ENCODE data around the gene OSGIN1.

Gene OSGIN1

DNA sequence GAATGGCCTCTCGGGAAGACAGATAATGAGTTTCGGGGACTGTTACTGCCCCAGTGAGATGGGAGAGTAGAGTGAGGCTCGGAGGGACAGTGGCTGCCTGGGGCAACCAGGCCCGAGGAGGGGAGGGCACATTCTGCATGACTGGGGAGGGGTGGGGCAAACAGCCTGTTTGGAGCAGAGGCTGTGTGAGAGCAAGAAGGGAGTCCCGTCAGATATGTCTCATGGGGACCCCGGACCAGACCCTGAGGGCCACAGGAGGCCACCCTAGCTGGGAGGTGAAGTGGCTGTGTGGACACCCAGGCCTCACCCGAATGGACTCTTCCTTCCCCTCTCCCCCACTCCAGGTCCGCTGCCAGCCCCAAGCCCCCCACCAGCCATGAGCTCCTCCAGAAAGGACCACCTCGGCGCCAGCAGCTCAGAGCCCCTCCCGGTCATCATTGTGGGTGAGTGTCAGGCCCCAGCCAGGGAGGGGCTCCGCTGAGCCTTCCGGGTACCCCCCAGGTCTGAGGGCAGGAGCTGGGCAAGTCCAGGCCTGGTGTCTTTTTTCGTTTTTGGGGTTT is 4.3 kb downstream of the OSGIN1 start:
- DNase-seq (ENCODE audit: low spot score): no peak

DNA sequence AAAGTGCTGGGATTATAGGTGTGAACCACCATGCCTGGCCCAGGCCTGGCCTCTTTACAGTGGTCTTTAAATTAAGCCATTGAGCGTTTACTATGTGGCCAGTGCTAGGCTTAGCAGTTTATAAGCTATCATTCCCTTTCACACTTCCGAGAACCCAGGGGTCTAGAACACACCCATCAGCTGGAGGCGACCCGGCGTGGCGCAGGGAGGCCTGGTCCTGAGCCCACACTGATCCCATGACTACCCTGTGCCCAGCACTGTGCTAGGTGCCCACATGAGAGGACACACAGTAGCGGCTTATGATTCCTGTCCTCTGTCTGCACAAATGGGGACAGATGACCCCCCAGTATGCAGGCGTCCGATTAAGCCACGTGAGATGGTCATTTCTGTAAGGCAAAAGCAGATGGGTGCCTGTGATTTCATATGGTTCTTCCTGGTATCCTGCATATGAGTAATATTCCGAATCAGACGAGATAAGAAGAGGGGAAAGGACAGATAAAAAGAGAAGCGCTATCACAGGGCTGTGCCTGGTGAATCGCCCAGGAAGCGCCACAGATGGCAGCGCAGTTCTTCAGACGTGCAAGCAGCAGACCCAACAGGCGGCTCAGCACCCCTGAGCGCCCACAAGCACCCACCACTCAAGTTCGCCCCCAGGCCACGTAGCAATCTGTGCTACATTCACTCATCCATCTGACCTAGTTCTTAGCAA is 5.3 kb downstream of the OSGIN1 start:
- no peak for DNase-seq (ENCODE audit: low spot score)

DNA sequence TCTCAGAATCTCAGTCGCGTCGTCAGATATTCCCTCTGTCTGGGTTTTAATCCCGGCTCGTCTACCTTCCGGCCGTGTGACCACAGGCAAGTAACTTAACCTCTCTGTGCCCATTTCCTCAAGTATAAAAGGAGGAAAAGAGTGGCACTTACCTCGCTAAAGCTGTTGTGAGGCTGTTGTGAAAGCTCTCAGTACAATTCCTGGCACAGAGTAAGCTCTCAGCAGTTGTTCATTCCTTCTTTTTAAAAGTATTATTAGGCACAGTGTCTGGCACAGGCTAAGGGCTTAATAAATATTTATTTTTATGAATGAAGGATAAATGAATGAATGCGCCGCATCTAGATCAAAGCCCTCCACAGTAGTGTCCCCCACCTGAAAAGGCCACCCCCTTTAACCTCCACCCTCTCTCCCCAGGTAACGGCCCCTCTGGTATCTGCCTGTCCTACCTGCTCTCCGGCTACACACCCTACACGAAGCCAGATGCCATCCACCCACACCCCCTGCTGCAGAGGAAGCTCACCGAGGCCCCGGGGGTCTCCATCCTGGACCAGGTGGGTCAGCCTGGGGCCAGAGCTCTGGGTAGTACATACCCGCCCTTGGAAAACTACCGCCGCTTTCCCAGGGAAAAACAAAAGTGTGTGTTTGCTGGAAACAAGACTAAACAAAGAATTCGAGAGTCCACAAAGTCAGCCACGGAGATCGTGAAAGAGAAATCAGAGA is 6.0 kb downstream of the OSGIN1 start:
- no peak for DNase-seq (ENCODE audit: low spot score)

DNA sequence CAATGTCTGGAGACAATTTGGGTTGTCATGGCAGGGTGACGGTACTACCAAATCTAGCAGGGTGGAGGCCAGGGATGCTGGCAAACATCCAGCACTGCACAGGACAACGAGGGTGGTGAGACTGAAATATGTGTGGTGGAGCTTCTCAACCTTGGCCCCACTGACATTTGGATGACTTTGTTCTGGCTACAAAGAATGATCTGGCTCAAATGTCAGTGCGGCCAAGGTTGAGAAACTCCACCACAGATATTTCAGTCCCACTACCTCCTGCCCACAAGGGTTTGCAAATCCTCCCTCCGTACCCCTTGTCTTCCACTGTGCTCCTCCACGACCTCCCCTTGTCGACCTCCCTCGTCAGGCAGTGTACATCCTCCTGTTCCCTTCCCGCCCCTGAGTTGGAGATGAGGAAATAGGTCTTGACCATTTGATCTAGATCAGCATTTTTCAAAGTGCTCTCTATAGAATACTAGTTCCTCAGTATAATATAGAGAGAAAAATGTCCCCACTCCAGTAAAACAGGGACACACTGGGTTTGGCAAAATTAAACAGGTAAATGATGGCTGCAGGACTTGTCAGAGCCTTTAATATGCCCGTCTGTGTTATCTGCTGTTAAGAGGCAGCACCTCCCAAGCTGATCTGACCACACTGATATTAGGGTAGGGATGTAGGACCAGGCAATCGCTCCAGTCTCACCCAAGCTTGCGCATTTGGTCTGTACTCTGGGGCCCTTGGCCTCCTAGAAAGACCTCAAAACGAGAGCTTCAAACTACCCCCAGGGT is 6.8 kb downstream of the OSGIN1 start:
- no peak for DNase-seq (ENCODE audit: low spot score)

DNA sequence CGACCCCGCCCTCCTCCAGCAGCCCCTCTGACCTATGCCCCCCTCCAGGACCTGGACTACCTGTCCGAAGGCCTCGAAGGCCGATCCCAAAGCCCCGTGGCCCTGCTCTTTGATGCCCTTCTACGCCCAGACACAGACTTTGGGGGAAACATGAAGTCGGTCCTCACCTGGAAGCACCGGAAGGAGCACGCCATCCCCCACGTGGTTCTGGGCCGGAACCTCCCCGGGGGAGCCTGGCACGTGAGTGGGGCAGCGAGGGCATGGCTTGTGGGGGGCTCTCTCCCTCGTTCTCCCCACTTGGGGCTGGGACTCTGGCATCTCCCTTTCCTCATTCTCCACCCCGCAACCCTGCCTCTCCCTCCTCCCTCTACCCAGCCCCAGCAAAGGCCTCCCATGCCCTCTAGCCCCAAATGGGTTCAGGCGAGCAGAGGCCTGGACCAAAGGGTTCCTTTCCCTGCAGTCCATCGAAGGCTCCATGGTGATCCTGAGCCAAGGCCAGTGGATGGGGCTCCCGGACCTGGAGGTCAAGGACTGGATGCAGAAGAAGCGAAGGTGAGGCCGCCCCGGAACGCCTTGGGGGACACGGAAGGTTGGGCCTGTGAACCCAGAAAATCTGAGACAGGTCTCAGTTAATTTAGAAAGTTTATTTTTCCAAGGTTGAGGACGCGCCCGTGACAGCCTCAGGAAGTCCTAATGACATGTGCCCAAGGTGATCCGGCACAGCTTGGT is 7.6 kb downstream of the OSGIN1 start:
- no peak for DNase-seq (ENCODE audit: low spot score)

DNA sequence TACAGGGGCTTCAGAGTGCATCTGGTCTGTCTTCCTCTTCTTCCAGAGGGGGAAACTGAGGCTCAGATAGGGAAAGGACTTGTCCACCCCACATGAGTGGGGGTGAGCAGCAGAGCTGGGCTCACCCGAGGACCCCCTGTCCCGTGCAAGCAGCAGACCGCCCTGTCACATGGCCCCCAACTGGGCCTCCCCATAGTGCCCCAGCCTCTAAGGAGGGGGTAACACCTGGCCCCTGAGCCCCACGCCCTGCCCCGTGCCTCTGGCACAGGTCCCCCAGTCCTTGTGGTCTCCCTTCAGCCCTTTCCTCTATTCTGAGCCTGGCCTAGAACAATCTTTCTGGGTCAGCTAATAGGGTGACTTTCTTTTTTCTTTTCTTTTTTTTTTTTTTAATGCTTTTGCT is 8.6 kb downstream of the OSGIN1 start:
- DNase-seq (ENCODE audit: low spot score): no peak

DNA sequence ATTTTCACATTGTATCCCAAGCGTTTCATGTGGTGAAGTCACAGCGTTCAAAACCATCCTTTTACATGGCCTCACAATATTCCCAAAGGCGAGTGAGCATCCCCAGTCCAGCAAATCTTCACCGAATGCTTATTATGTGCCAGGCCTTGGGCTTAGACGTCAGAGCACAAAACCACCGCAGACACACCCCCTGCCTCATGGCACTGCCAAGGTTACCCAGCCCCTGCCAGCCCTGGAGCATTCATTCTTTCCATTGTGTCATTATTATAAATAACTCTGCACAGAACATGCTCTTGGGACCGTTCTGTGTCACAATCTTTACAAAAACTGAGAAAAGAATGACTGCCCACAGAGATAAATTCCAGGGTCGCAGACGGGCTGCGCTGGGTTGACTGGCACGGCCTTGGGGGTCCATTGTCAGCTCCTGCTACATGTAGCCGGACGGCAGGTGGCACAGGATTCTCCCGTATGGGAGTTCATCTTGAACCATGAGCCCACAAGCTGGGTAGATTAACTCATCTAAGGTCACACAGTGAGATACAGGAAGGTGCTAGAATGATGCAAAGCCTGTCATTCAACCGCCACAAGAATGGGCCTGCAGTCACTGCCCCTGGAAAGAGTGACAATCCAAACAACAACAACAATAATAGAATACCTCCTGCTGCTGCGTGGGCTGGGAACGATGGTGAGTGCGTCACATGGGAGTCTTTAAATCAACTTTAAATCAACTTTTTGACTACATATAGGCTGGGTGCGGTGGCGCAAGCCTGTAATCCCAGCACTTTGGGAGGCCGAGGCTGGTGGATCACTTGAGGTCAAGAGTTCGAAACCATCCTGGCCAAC is 10.5 kb downstream of the OSGIN1 start:
- DNase-seq (ENCODE audit: low spot score): no peak

DNA sequence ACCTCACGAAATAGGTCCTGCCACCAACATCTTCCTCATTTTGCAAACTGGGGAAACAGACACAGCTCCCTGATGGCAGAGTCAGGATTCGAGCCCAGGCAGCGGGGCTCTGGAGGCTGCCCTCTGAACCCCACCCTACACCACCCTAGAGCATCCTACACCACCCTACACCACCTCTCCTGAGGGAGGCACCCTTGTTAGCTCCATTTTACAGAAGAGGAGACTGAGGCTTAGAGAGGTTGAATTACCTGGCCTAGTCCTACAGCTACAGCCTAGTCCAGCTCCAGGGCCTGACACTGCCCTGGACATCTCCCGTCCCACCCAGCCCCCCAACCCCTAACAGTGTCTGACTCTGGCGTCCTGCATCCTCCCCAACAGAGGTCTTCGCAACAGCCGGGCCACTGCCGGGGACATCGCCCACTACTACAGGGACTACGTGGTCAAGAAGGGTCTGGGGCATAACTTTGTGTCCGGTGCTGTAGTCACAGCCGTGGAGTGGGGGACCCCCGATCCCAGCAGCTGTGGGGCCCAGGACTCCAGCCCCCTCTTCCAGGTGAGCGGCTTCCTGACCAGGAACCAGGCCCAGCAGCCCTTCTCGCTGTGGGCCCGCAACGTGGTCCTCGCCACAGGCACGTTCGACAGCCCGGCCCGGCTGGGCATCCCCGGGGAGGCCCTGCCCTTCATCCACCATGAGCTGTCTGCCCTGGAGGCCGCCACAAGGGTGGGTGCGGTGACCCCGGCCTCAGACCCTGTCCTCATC is 11.8 kb downstream of the OSGIN1 start:
- DNase-seq (ENCODE audit: low spot score): no peak

DNA sequence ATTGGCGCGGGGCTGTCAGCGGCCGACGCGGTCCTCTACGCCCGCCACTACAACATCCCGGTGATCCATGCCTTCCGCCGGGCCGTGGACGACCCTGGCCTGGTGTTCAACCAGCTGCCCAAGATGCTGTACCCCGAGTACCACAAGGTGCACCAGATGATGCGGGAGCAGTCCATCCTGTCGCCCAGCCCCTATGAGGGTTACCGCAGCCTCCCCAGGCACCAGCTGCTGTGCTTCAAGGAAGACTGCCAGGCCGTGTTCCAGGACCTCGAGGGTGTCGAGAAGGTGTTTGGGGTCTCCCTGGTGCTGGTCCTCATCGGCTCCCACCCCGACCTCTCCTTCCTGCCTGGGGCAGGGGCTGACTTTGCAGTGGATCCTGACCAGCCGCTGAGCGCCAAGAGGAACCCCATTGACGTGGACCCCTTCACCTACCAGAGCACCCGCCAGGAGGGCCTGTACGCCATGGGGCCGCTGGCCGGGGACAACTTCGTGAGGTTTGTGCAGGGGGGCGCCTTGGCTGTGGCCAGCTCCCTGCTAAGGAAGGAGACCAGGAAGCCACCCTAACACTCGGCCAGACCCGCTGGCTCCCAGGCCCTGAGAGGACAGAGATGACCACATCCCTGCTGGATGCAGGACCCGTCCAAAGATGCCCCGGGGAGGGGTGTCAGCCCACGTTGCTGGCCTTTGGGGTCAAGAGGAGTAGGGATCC is 12.6 kb downstream of the OSGIN1 start:
- no peak for DNase-seq (ENCODE audit: low spot score)

DNA sequence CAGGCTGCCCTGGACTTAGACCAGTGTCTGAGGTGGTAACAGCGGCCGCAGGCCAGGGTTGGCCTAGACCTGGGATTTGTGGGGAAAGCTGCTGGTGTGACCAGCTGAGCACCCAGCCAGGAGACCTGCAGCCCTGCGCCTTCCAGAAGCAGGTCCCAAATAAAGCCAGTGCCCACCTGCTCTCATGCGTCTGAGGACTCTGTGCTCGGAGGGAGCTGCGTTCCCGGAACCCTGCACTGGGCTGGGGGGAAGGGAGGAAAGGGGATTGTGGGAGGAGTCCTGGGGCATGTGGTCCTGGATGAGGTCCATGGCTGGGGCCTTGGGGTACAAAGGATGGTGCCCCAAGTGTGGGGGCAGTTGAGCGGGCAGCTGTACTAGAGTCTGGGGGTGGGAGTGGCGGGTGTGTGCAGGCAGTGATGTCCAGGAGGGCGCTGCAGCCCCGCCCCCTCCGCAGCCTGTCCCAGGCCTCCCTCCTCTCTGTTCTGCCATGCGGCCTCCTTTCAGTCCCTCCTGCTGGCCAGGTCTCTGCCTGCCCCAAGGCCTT is 13.2 kb downstream of the OSGIN1 start:
- no peak for DNase-seq (ENCODE audit: low spot score)

DNA sequence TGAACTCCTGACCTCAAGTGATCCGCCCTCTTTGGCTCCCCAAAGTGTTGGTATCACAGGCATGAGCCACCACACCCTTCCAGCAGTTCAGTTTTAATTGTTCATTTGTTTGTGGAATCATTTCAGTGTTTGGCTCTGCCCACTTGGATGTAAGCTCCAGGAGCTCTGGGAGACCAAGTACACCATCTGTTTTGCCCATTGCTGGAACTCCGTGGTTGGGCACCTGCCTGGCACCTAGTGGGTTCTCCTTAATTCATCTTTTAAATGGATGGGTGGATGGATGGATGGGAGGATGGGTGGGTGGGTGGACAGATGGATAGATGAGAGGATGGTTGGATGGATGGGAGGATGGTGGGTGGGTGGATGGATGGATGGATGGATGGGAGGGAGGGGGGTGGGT is 14.1 kb downstream of the OSGIN1 start:
- no peak for DNase-seq (ENCODE audit: low spot score)

DNA sequence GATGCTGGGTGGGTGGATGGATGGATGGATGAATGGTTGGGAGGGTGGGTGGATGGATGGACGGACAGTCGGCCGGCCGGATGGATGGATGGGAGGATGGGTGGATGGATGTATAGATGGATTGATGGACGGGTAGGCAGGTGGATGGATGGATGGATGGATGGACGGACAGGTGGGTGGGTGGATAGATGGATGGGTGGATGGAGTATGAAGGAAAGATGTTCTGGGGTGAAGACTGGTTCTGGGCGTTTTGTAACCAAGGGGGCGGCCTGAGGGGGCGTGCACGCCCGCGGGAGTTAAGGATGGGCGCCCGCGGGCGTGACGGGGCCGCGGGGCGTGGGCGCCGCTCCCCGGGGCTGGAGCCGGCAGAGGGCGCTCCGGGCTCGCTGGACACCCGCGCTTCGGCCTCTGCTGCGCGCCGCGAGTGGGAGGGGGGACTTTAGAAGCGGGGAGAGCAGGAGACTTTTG is 14.8 kb downstream of the OSGIN1 start, which contains the start of gene NECAB2:
Gene NECAB2, plus strand, starts transcription at position 407 of the 468 bp plus-strand sequence. CDS start 405 bp downstream, outside the sequence.
- DNase-seq (ENCODE audit: low spot score): peak; percentile 9

DNA sequence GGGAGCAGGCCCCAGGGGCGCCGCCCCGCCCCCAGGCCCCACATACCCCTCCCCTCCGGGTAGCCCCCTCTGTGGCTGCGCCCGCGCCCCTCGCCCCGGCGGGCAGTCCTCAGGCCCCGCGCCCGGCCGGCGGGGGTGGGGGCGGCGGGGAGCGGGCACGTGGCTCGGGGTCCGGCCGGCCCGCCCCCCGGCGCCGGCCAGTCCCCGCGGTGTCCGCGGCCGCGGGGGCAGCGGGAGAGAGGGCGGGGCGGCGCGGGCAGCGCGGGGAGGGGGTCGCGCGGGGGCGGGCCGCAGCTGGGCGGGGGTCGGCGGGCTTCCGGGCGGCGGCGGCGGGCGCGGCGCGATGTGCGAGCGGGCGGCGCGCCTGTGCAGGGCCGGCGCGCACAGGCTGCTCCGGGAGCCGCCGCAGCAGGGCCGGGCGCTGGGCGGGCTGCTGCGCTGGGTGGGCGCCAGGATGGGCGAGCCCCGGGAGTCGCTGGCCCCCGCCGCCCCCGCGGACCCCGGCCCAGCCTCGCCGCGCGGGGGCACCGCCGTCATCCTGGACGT is 15.3 kb downstream of the OSGIN1 start:
- no peak for DNase-seq (ENCODE audit: low spot score)

DNA sequence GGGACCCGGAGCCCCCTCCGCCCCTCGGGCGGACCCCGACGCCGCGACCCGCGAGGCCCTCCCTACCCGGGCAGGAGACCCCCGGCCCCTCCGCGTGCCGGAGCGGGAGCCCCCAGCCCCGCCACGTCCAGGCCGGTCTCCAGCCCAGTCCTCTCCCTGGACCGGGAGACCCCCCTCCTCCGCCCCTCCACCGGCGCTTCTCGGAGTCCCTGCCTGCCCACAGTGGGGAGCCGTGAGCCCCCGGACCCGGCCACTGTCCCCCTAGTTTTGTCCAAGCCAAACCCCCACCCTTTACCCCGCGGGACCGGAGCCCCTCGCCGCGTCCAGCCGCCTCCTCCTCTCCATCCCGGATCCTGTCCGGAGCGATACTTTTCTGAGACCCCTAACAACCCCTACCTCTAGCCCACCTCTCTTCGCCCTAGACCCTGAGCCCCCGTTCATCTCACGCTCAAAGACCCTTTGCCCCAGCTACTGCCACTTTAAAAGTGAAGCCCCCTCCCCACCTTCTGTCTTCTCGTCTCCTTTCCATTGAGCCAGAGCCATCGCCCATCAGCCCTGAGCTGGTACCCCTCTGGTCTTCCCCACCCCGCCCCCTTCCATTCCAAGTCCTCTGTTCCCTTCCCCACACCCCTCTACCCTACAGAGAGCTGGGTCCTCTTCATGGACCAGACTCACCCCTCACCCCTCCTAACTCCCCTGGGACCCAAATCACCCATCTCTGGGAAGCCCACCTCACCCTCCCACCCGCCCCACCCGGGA is 16.0 kb downstream of the OSGIN1 start:
- no peak for DNase-seq (ENCODE audit: low spot score)

DNA sequence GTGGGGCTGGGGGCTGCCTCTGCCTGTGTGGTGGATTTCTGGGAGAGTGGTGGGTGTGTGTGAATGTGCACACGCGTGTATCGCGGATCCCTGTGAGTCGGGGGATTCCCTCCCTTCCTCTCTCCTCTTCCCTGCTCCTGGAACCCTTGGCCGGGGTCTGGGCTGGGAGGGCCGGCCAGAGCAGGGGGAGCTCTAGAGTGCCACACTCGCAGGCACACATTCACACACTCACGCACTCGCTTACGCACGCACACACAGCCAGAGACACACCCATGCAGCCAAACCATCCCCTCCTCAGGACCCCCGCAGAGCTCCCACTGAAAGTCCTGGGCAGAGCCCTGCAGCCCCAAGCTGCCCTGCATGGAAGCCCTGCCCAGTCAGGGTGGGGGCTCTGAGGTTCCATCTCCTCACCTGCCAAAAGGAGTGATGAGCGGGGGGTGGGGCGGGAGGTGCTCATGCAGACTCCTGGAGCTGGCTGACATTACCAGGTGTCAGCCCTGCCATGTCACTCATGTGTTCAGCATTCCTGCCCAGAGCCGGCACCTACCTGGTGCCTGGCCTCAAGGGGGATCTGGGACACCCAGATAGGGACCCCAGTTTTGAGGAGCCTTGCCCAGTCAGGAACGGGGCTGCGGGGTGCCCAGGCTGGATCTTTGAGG is 16.9 kb downstream of the OSGIN1 start:
- DNase-seq (ENCODE audit: low spot score): no peak

DNA sequence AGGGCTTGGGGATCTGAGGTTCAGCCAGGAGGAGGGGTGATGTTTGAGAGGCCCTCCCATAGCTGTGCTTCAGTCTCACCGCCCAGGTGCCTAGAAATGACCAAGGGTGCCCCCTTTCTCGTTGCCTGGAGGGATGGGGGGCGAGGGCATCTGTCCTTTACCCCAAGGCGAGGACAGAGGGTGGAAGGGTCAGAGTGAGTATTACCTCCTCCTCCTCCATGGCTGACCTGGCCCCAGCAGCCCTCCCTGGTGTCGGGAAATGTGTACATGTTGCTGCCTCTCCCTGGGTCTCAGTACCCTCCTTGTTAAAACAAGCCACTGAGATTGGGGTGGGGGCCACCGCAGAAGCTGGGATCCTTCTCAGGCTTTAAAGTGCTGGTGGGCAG is 17.4 kb downstream of the OSGIN1 start:
- no peak for DNase-seq (ENCODE audit: low spot score)
